Neuron (in vitro differentiated cells): ENCODE measurements around the gene GAK.

Experiments used
- H2AFZ ChIP-seq: one replicate; pipeline ENCODE4 v1.6.1; 2013; ENCODE audit warnings: low read depth, mild to moderate bottlenecking, inconsistent platforms, low read length, moderate library complexity
- H3K27me3 ChIP-seq: one replicate; pipeline ENCODE4 v1.6.1; 2013; ENCODE audit warnings: low read length; ENCODE audit not compliant: insufficient read depth
- H3K36me3 ChIP-seq: one replicate; pipeline ENCODE4 v1.6.1; 2013; ENCODE audit warnings: low read length; ENCODE audit not compliant: insufficient read depth
- H3K4me1 ChIP-seq: one replicate; pipeline ENCODE4 v1.6.1; 2013; ENCODE audit warnings: low read length; ENCODE audit not compliant: insufficient read depth
- H3K4me3 ChIP-seq: 2 replicates; pipeline ENCODE4 v1.5.1; 2013; ENCODE audit warnings: mild to moderate bottlenecking, low read length, moderate library complexity
- H3K9me3 ChIP-seq: one replicate; pipeline ENCODE4 v1.6.1; 2013; ENCODE audit warnings: low read length

Gene GAK

DNA sequence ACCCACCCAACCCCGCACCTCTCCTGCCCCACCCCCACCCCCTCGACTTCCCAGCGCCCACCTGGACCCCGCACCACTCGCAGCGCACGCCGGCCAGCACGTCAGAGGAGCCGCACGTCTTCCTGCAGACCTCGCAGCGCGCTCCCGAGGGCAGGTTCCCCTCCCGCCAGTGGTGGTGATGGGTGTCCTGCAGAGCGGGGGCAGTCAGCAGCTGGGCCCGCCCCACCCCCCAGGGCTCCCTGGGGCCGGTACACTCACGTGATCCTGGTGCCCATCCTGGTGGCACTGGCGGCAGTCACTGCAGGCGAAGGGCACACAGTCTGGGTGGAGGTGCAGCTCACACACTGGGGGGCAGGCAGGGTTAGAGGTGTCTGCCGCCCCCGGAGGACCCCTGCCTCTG lies 36.1 kb upstream of the GAK start:
- peaks cover 7% of the 10 kb centered on the region for H3K4me1 ChIP-seq
- no peak overlapping the region for H3K4me3 ChIP-seq
- H3K9me3 ChIP-seq = no peaks in the 10 kb centered on the region
- H3K27me3 ChIP-seq = no peaks in the 10 kb centered on the region
- no peak overlapping the region for H2AFZ ChIP-seq
- peaks cover 4% of the 10 kb centered on the region for H3K36me3 ChIP-seq

- Histone ChIP-seq H3K9me3 (no peaks in the 10 kb centered on the region), H3K4me1 (peaks cover 7% of the 10 kb centered on the region), H3K4me3 (no peak overlapping the region), H3K36me3 (peaks cover 4% of the 10 kb centered on the region), H3K27me3 (no peaks in the 10 kb centered on the region), H2AFZ (no peak overlapping the region)
These were observed 35.3 kb upstream of the GAK start for GRCh38 chr4:967113-968104.

DNA sequence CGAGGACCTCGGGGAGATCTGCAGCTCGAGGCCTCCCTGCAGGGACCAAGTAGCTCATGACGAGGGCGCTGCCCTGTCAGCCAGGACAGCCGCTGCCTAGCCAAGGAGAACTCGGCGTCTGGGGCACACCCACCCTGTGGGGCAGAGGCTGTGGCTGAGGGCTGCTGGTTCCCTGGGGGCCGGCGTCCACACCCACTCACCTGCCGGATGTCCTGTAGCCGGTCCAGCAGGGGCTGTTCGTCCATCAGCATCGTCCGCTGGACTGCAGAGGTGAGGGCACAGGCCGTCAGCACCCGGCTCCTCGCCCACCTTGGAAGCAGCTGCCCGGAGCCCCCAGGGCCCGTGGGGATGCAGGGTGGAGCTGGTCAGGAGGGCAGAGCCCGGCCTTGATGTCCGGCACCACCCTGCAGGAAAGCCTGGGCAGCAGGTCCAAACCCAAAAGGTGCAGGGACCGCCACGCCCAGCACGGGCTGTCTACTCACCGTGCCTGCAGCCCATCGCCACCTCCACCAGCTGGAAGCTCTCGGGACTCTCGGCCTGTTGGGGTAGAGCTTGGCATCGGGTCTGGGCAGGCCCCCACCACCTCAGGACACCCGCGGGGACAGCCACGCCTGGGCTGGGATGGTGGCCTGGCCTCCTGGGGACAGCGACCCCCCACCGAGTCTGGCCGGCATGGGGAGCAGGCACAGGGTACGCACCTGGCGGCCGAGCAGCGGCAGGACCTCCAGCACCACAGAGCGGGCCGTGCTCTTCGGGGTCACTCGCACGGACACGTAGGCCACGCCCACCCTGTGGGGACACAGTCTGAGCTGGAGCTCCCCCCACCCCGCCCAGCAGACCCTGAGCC lies 34.4 kb upstream of the GAK start:
- Histone ChIP-seq H3K4me1 (no peaks in the 10 kb centered on the region), H2AFZ (no peak overlapping the region), H3K27me3 (no peaks in the 10 kb centered on the region), H3K4me3 (no peak overlapping the region), H3K36me3 (peaks cover 4% of the 10 kb centered on the region), H3K9me3 (no peaks in the 10 kb centered on the region)

- H3K4me3 ChIP-seq = no peak overlapping the region
- no peaks in the 10 kb centered on the region for H3K4me1 ChIP-seq
- no peaks in the 10 kb centered on the region for H3K27me3 ChIP-seq
- no peaks in the 10 kb centered on the region for H3K9me3 ChIP-seq
- H2AFZ ChIP-seq = no peak overlapping the region
- peaks cover 4% of the 10 kb centered on the region for H3K36me3 ChIP-seq
These were observed 33.6 kb upstream of the GAK start for GRCh38 chr4:965766-966134.

- Histone ChIP-seq H3K36me3 (peaks cover 6% of the 10 kb centered on the region), H3K4me1 (no peaks in the 10 kb centered on the region), H2AFZ (no peak overlapping the region), H3K9me3 (no peaks in the 10 kb centered on the region), H3K4me3 (no peak overlapping the region), H3K27me3 (no peaks in the 10 kb centered on the region)
These were observed 33.1 kb upstream of the GAK start for GRCh38 chr4:965048-965765.

GRCh38 chr4:964346-965025 lies 32.4 kb upstream of the GAK start:
- H3K9me3 ChIP-seq = no peaks in the 10 kb centered on the region
- no peak overlapping the region for H3K4me3 ChIP-seq
- H3K36me3 ChIP-seq = peaks cover 6% of the 10 kb centered on the region
- no peak overlapping the region for H2AFZ ChIP-seq
- H3K4me1 ChIP-seq = no peaks in the 10 kb centered on the region
- H3K27me3 ChIP-seq = no peaks in the 10 kb centered on the region

- no peak overlapping the region for H3K4me3 ChIP-seq
These were observed 31.4 kb upstream of the GAK start for GRCh38 chr4:963276-964225.

DNA sequence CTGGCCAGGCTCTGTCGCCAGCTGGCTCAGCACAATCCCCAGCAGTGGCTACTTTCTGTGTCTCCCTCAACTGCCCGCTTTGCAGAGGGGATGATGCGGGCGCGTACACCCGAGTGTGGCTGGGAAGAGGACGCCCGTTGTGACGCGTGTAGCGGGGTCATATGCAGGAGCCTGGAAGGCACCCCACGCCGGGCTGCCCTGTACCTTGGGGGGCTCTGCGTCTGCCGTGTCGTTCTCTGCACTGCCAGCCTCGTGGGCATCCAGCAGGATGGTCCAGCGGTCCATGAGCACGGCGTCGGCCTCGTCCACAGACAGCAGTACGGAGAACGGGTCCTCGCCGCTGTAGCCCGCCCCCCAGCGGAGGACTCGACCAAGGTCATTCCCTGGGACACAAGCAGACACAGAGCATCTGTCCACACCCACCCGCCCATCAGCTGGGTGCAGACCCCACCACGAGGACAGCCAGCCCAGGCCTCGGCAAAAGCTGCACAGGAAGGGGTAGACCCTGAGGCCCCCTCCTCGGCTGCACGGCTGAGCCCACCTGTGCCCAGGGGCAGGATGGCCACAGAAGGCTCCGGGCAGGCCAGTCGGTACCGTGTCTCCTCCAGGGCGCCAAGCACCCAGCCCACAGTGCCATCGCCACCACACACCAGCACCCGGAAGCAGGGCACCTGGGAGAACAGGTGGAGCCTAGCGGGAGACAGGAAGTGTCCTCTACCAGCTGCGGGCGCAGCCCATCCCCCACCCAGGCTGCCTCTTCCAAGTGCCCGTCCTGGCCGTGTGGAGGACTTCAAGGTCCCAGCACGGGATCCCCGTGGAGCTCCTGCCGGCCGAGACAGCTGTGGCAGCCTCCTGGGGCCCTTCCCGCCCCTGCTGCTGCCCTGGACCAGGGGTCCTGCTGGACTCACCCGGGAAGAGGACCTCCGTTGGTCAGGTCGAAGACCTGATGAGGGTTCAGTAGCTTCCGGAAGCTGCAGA lies 30.4 kb upstream of the GAK start:
- H2AFZ ChIP-seq = no peak overlapping the region
- no peaks in the 10 kb centered on the region for H3K27me3 ChIP-seq
- no peaks in the 10 kb centered on the region for H3K4me1 ChIP-seq
- no peaks in the 10 kb centered on the region for H3K9me3 ChIP-seq
- no peak overlapping the region for H3K4me3 ChIP-seq
- H3K36me3 ChIP-seq = peaks cover 6% of the 10 kb centered on the region

More at GRCh38 chr4:963276-964225, 31.4 kb upstream of the GAK start:
- Histone ChIP-seq H3K36me3 (peaks cover 6% of the 10 kb centered on the region), H3K9me3 (no peaks in the 10 kb centered on the region), H3K4me1 (no peaks in the 10 kb centered on the region), H3K27me3 (no peaks in the 10 kb centered on the region), H2AFZ (no peak overlapping the region)

GRCh38 chr4:961351-962230 lies 29.5 kb upstream of the GAK start:
- Histone ChIP-seq H3K36me3 (peaks cover 6% of the 10 kb centered on the region), H3K9me3 (no peaks in the 10 kb centered on the region), H3K27me3 (no peaks in the 10 kb centered on the region), H3K4me1 (no peaks in the 10 kb centered on the region), H2AFZ (no peak overlapping the region), H3K4me3 (no peak overlapping the region)

- H3K4me3 ChIP-seq = no peak overlapping the region
- H3K9me3 ChIP-seq = no peaks in the 10 kb centered on the region
- H3K4me1 ChIP-seq = no peaks in the 10 kb centered on the region
- peaks cover 6% of the 10 kb centered on the region for H3K36me3 ChIP-seq
- H2AFZ ChIP-seq = no peak overlapping the region
- no peaks in the 10 kb centered on the region for H3K27me3 ChIP-seq
These were observed 28.7 kb upstream of the GAK start for GRCh38 chr4:960636-961350.
